Measurements from ENCODE around the gene CES3.

DNA sequence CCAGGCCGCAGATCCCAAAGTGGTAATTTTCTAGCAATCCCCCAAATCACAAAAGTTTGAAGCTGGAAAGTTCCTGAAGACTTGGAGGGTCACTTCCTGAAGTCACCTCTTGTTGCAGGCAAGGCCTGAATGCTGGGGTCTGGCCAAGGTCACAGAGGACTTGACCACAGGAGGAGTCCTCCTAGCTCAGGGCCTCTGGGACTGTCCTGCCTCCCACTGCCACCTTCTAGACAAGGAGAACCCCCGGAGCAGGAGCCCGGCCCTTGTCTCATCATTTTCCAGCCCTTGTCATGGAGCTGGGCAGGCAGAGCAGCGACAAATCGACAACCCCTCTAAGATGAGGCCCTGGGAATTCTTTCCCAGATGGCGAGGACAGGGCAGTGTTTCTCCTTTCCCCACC is 42.7 kb upstream of the CES3 start:
- TF ChIP-seq, protein P1, sequence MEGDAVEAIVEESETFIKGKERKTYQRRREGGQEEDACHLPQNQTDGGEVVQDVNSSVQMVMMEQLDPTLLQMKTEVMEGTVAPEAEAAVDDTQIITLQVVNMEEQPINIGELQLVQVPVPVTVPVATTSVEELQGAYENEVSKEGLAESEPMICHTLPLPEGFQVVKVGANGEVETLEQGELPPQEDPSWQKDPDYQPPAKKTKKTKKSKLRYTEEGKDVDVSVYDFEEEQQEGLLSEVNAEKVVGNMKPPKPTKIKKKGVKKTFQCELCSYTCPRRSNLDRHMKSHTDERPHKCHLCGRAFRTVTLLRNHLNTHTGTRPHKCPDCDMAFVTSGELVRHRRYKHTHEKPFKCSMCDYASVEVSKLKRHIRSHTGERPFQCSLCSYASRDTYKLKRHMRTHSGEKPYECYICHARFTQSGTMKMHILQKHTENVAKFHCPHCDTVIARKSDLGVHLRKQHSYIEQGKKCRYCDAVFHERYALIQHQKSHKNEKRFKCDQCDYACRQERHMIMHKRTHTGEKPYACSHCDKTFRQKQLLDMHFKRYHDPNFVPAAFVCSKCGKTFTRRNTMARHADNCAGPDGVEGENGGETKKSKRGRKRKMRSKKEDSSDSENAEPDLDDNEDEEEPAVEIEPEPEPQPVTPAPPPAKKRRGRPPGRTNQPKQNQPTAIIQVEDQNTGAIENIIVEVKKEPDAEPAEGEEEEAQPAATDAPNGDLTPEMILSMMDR (IDR thresholded peaks at IDR 0.05): no peak
- TF ChIP-seq POLR2A (IDR thresholded peaks at IDR 0.05) (no peak), POLR2AphosphoS5 (IDR thresholded peaks at IDR 0.05) (no peak)

Measured in breast epithelium (tissue), 3 donors.